Measurements from ENCODE around the gene UQCRH. TPM values are rescaled to one million over a fixed set of nuclear protein-coding genes. Genes with fewer than 3 reads are reported as not detected.

The UQCRH gene
- total RNA-seq, 1 donor from 2014 or later: 762 TPM

- H3K4me3 ChIP-seq (ENCODE audit: low read depth, low read length): no peak overlapping the region
- TF ChIP-seq, protein P1, sequence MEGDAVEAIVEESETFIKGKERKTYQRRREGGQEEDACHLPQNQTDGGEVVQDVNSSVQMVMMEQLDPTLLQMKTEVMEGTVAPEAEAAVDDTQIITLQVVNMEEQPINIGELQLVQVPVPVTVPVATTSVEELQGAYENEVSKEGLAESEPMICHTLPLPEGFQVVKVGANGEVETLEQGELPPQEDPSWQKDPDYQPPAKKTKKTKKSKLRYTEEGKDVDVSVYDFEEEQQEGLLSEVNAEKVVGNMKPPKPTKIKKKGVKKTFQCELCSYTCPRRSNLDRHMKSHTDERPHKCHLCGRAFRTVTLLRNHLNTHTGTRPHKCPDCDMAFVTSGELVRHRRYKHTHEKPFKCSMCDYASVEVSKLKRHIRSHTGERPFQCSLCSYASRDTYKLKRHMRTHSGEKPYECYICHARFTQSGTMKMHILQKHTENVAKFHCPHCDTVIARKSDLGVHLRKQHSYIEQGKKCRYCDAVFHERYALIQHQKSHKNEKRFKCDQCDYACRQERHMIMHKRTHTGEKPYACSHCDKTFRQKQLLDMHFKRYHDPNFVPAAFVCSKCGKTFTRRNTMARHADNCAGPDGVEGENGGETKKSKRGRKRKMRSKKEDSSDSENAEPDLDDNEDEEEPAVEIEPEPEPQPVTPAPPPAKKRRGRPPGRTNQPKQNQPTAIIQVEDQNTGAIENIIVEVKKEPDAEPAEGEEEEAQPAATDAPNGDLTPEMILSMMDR (IDR thresholded peaks at IDR 0.05; ENCODE audit: insufficient read depth, low read length, severe bottlenecking): no peak
- H3K36me3 ChIP-seq (ENCODE audit: control insufficient read depth, insufficient read depth, low read length): peaks cover 14% of the 10 kb centered on the region
- DNase-seq (ENCODE audit: low read depth) (no peak), FAIRE-seq (no peak)
- no peaks in the 10 kb centered on the region for H3K27me3 ChIP-seq (ENCODE audit: control insufficient read depth, insufficient read depth, low read length)
Measured at GRCh38 chr1:46280092-46280491, 23.4 kb upstream of the UQCRH start.

DNA sequence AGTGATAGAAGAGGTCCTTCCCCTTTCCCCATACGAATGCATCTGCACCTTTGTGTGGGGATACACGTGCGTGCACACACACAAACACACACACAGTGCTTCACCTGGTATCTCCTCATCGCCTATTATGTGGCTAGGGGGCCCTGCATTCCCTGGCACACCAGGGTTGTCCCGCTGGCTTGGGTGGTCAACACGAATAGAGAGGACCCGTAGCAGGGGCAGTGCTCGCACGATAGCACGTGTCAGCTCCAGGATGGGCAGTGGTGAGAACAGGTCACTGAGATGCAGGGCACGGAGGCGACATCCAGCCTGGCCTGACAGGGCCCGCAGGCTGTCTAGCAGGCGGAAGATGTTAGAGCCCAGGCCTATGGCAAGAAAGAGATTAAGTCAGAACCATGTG is 22.5 kb upstream of the UQCRH start:
- DNase-seq (ENCODE audit: low read depth): no peak
- no peak for FAIRE-seq
- peaks cover 23% of the 10 kb centered on the region for H3K36me3 ChIP-seq (ENCODE audit: control insufficient read depth, insufficient read depth, low read length)
- no peaks in the 10 kb centered on the region for H3K27me3 ChIP-seq (ENCODE audit: control insufficient read depth, insufficient read depth, low read length)
- TF ChIP-seq, protein P1 (IDR thresholded peaks at IDR 0.05; ENCODE audit: insufficient read depth, low read length, severe bottlenecking): no peak
- H3K4me3 ChIP-seq (ENCODE audit: low read depth, low read length): no peak overlapping the region

GRCh38 chr1:46284058-46284457 is 19.4 kb upstream of the UQCRH start:
- TF ChIP-seq, protein P1 (IDR thresholded peaks at IDR 0.05; ENCODE audit: insufficient read depth, low read length, severe bottlenecking): no peak
- Histone ChIP-seq H3K4me3 (ENCODE audit: low read depth, low read length) (no peak overlapping the region), H3K36me3 (ENCODE audit: control insufficient read depth, insufficient read depth, low read length) (peaks cover 21% of the 10 kb centered on the region), H3K27me3 (ENCODE audit: control insufficient read depth, insufficient read depth, low read length) (no peaks in the 10 kb centered on the region)
- DNase-seq (ENCODE audit: low read depth) (no peak), FAIRE-seq (no peak)

- DNase-seq (ENCODE audit: low read depth) (no peak), FAIRE-seq (peak; percentile 68)
Measured at GRCh38 chr1:46284597-46285564, 18.6 kb upstream of the UQCRH start.

DNA sequence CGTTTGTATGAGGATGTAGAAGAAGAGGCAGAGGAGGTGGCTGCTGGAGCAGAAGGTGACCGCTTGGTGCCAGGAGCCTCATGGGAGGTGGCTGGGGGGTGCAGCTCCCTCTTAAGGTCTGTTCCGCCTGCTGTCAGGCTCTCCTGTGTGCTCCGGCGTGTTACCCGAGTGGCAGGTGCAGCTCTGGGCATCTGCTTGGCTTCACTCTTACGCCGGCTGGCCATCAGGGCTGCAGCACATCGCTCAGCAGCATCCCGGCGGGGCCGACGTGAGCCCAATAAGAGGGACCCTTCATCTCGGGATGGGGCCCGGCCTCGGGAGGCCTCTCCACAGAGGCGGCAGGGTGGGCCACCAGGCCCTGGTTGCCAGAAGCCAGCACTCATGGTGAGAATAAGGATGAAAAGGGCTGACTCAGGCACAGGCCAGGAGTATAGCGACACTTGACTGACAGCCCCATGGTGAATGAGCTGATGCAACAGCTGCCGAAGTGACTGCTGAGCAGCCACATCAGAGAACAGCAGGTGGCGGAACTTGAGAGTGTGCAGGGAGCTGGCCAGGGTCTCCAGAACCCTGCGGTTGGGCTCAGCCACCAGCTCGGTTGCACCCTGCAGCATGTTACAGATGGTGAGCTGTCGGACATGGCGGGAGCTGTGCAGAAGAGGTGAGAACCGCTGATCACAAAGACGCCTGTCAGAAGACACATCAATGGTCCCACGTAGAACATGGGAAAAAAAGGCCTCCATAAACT is 17.6 kb upstream of the UQCRH start:
- Histone ChIP-seq H3K4me3 (ENCODE audit: low read depth, low read length) (no peak overlapping the region), H3K36me3 (ENCODE audit: control insufficient read depth, insufficient read depth, low read length) (peaks cover 15% of the 10 kb centered on the region), H3K27me3 (ENCODE audit: control insufficient read depth, insufficient read depth, low read length) (no peaks in the 10 kb centered on the region)
- FAIRE-seq: no peak
- TF ChIP-seq, protein P1 (IDR thresholded peaks at IDR 0.05; ENCODE audit: insufficient read depth, low read length, severe bottlenecking): no peak
- DNase-seq (ENCODE audit: low read depth): no peak

More at GRCh38 chr1:46284597-46285564, 18.6 kb upstream of the UQCRH start:
- TF ChIP-seq, protein P1 (IDR thresholded peaks at IDR 0.05; ENCODE audit: insufficient read depth, low read length, severe bottlenecking): no peak
- Histone ChIP-seq H3K27me3 (ENCODE audit: control insufficient read depth, insufficient read depth, low read length) (no peaks in the 10 kb centered on the region), H3K36me3 (ENCODE audit: control insufficient read depth, insufficient read depth, low read length) (peaks cover 20% of the 10 kb centered on the region), H3K4me3 (ENCODE audit: low read depth, low read length) (no peak overlapping the region)
